HG02884 (cell line): Measurements from ENCODE around the gene NME8.

Source experiments
- ATAC-seq: cut with Tn5 transposase; IDR thresholded peaks from one replicate; pipeline ENCODE4 v1.9.1; 2021; ENCODE audit warnings: mild to moderate bottlenecking, moderate library complexity; ENCODE audit not compliant: unreplicated experiment

Gene NME8

GRCh38 chr7:37930226-37930948 is 82.0 kb downstream of the NME8 start:
- no peak for ATAC-seq

- no peak for ATAC-seq
These were observed 84.1 kb downstream of the NME8 start for GRCh38 chr7:37932543-37932942.

DNA sequence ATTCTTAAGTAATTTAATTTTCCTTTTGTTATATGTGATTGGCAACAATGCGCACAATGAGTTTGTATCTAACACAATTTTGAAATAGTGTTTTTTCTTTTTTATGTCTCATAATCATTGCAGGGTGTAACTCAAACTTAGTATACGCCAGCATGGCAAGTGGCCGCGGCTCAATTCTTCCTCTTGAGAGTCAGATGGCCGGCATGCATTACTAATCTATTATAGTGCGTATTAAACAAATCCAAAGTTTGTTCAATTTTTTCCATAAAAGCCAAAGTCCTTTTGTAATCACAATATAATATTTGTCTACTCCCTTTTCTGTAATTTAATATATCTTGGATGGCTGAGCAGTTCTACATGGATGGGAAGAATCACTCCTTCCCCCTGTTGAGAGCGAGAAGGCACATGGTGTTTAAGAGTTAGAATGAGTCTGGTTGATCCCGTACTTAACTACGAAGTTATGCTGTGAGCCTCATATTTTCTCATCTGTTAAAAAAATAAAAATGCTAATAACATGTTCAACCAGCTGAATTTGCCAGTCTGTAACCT is 84.7 kb downstream of the NME8 start:
- no peak for ATAC-seq

DNA sequence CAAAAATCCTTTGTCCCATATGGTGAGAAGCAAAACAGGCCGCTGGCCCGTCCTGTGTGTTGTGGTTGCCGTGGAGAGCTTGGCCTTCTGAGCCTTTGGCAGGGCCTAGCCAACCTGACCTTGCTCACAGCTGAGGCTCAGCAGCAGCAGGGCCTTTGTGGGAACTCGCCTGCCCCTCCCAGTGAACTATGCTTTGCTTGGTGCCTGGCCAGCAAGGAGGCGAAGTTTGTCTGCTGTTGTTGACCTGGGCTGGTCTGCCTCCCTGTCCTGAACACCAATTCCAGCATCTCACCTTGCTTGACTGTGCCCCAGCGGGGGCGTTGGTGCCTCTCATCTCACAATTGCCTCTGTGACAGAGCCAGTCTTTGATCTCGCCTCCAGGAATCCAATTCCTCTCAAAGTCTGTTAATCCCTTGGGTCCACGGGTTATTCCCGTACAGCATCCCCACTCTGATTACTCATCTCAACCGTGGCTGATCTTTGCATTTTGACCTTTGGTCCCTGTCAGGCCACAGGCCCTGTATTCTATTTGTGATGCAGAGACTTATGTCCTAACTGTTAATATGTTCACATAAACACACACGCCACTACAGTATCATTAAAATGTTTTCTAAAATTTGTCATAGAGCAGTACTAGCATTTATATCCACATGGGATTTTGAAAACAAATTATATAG is 94.7 kb downstream of the NME8 start:
- no peak for ATAC-seq

GRCh38 chr7:37943905-37944736 is 95.7 kb downstream of the NME8 start:
- ATAC-seq: no peak

GRCh38 chr7:37944737-37945054 is 96.3 kb downstream of the NME8 start:
- no peak for ATAC-seq

- ATAC-seq: no peak
These were observed 96.9 kb downstream of the NME8 start for GRCh38 chr7:37945336-37945735.

DNA sequence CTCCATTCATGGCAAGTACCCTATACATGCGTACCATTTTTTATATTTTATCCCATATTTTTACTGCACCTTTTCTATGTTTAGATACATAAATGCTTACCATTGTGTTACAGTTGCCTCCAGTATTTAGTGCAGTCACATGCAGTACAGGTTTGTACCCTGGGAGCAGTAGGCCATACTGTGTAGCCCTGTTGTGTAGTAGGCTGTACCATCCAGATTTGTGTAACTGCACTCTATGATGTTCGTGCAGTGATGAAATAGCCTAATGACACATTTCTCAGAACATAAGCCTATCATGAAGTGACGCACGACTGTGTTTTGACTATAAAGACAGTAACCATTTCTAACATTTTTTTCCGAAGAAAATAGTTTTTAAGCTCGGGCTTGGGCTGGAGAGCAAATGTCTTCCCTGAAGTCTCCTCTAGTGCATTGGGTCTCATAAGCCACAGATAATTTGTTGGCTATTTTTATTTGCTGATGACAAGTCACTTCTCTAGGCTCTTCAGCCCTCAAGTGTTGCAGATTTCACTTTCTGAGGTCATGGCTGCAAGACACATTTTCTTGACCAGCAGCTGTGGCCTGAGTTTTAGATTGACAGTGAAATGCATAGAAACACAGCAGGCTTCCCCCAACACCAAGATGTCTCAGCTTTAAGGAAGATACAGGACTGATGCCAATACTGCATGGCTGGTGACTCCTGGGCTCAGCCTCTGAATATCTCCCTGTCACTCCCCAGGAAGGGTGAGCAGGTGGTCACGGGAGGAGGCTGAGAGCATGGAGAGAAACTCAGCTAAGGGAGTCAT is 98.9 kb downstream of the NME8 start:
- ATAC-seq: no peak

GRCh38 chr7:37947941-37948210 is 99.5 kb downstream of the NME8 start:
- ATAC-seq: no peak
